ENCODE measurements around the gene SPNS3.

GRCh38 chr17:4448197-4448980 is 14.6 kb downstream of the SPNS3 start:
- TF ChIP-seq USF2 (CRISPR knock-in tag; IDR thresholded peaks at IDR 0.05) = no peak
- no peak for TF ChIP-seq ZNF263 (CRISPR knock-in tag; IDR thresholded peaks at IDR 0.05; ENCODE audit: borderline replicate concordance)
- TF ChIP-seq RBM25 (IDR thresholded peaks at IDR 0.05; ENCODE audit: low read depth, low read length, severe bottlenecking) = no peak
- TF ChIP-seq EP300 (IDR thresholded peaks at IDR 0.05; ENCODE audit: low read length) = no peak
- no peak for TF ChIP-seq RAD21 (CRISPR knock-in tag; conservative IDR thresholded peaks at IDR 0.05 in 1 of 2, IDR thresholded peaks at IDR 0.05 in 1 of 2)
- no peak for TF ChIP-seq ZNF384 (IDR thresholded peaks at IDR 0.05; ENCODE audit: low read depth, low read length)
- TF ChIP-seq CEBPG (CRISPR knock-in tag; IDR thresholded peaks at IDR 0.05) = no peak
- TF ChIP-seq CEBPG (tag; conservative IDR thresholded peaks at IDR 0.05 in 1 of 2, IDR thresholded peaks at IDR 0.05 in 1 of 2) = no peak
- no peak for TF ChIP-seq CTCF (IDR thresholded peaks at IDR 0.05 in 2 of 3, conservative IDR thresholded peaks at IDR 0.05 in 1 of 3; ENCODE audit: insufficient read depth in 2 of 3, low read depth in 1 of 3, low read length in 3 of 3)
- no peak for TF ChIP-seq EZH2 (IDR thresholded peaks at IDR 0.05; ENCODE audit: borderline replicate concordance, low read depth, low read length)
- no peak for TF ChIP-seq ZNF766 (CRISPR knock-in tag; conservative IDR thresholded peaks at IDR 0.05)
- TF ChIP-seq POLR2A (conservative IDR thresholded peaks at IDR 0.05) = no peak
- TF ChIP-seq KLF6 (CRISPR knock-in tag; IDR thresholded peaks at IDR 0.05; ENCODE audit: borderline replicate concordance) = no peak
- TF ChIP-seq ILK (tag; IDR thresholded peaks at IDR 0.05; ENCODE audit: borderline replicate concordance, low read depth) = no peak

Data from K562 (cell line).